PFSK-1 (cell line): ENCODE data around the gene TAF1L.

Experiments used
- FOXP2 ChIP-seq: optimal IDR thresholded peaks from 2 replicates; pipeline ENCODE3; 2011; ENCODE audit warnings: borderline replicate concordance, control low read depth, inconsistent platforms; ENCODE audit not compliant: insufficient read depth; ENCODE audit errors: extremely low read length, extremely low read depth
- POLR2AphosphoS5 ChIP-seq: IDR thresholded peaks from 2 replicates; pipeline ENCODE4 v1.6.1; 2012; ENCODE audit warnings: low read depth, mild to moderate bottlenecking, control low read depth, low read length, moderate library complexity
- REST ChIP-seq, 2 experiments: IDR thresholded peaks; 2 replicates each; pipeline versions ENCODE4 v1.6.1 to v1.8.0; 2011 to 2012; ENCODE audit warnings: low read depth in 2 of 2, low read length in 2 of 2, control low read depth in 1 of 2, inconsistent platforms in 1 of 2, mild to moderate bottlenecking in 1 of 2, moderate library complexity in 1 of 2; ENCODE audit not compliant: insufficient read depth in 1 of 2
- SIN3A ChIP-seq: IDR thresholded peaks from 2 replicates; pipeline ENCODE4 v1.6.1; 2012; ENCODE audit warnings: mild to moderate bottlenecking, low read length, moderate library complexity, borderline replicate concordance; ENCODE audit not compliant: insufficient read depth
- TAF1 ChIP-seq: IDR thresholded peaks from 2 replicates; pipeline ENCODE4 v1.6.1; 2012; ENCODE audit warnings: low read length, control low read depth, borderline replicate concordance; ENCODE audit not compliant: insufficient read depth

- TF ChIP-seq POLR2AphosphoS5 (no peak), SIN3A (no peak), REST (IDR thresholded peaks at IDR 0.05; ENCODE audit: insufficient read depth in 1 of 2, low read depth in 2 of 2, low read length in 2 of 2) (no peak), TAF1 (no peak), FOXP2 (no peak)
These were observed 10.1 kb downstream of the TAF1L start for GRCh38 chr9:32625320-32625719.
